Epithelial cell of esophagus (primary cell): ENCODE data around the gene ADK.

Experiments used
- DNase-seq: peaks from one replicate; pipeline ENCODE4 v3.0.0; 2010; ENCODE audit warnings: low read depth
- H3K4me3 ChIP-seq: 2 replicates; pipeline ENCODE4 v1.5.1; 2011; ENCODE audit warnings: mild to moderate bottlenecking, low read length, control low read depth
- TF ChIP-seq, protein P1 (sequence below): IDR thresholded peaks from 2 replicates; pipeline ENCODE4 v1.5.1; 2011; ENCODE audit warnings: low read depth, mild to moderate bottlenecking, low read length, control low read depth, inconsistent platforms; ENCODE audit not compliant: insufficient read depth; ENCODE audit errors: missing control alignments

Gene ADK

DNA sequence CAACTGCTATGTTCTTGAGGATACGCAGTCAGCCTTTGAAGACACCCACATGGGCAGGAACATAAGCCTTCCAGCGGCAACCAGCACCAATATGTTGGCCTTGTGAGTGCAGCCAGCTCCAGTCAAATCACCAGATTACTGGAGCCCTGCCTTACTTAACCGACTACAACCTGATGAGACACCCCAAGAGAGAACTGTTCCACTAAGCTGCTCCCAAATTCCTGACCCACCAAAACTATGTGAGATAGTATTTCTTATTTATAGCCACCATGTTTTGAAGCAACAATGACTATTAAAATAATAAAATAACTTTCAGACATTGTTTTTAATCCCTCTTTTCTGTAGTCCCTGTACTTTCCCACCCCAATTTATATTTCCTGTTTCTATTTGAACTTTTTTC is 179.6 kb downstream of the ADK start:
- no peak for DNase-seq
- TF ChIP-seq, protein P1, sequence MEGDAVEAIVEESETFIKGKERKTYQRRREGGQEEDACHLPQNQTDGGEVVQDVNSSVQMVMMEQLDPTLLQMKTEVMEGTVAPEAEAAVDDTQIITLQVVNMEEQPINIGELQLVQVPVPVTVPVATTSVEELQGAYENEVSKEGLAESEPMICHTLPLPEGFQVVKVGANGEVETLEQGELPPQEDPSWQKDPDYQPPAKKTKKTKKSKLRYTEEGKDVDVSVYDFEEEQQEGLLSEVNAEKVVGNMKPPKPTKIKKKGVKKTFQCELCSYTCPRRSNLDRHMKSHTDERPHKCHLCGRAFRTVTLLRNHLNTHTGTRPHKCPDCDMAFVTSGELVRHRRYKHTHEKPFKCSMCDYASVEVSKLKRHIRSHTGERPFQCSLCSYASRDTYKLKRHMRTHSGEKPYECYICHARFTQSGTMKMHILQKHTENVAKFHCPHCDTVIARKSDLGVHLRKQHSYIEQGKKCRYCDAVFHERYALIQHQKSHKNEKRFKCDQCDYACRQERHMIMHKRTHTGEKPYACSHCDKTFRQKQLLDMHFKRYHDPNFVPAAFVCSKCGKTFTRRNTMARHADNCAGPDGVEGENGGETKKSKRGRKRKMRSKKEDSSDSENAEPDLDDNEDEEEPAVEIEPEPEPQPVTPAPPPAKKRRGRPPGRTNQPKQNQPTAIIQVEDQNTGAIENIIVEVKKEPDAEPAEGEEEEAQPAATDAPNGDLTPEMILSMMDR = no peak
- no peak overlapping the region for H3K4me3 ChIP-seq

DNA sequence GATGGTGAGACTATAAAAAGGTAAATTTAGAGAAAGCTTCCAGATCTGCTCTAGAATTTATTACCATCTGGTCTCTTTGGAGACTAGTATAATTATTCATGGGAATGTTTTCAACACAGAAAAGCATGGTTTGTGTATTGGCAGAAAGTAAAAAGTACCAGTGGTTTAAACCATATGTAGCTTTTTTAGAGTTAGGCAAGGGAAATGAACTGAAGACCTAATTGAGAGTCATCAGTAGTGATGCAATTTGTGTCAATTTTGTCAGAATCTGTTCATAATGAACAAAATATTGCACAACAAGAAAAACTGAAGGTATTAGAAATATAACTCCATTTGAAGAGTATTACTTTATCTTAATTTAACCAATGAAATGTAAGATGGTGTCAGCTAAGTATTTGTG is 181.4 kb downstream of the ADK start:
- peak; percentile 10 for DNase-seq
- TF ChIP-seq, protein P1 = no peak
- no peak overlapping the region for H3K4me3 ChIP-seq

DNA sequence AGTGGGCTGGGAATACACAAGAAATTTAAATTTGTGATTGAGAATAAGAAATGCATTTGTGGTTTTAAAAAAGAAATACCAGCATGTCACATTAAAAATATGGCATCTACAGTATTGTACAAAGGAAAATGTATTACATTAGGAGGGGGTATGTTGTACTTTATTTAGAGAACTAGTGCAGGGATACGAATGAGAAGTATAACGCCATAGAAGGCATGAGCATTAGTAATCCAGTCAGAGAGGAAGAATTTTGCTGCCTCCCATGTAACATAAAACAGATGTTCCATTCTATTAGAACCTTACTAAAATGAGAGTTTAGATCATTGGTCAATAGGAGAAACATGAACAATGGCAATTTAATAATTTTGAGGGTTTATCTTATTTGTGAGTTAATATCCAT is 182.2 kb downstream of the ADK start:
- TF ChIP-seq, protein P1 = no peak
- no peak for DNase-seq

DNA sequence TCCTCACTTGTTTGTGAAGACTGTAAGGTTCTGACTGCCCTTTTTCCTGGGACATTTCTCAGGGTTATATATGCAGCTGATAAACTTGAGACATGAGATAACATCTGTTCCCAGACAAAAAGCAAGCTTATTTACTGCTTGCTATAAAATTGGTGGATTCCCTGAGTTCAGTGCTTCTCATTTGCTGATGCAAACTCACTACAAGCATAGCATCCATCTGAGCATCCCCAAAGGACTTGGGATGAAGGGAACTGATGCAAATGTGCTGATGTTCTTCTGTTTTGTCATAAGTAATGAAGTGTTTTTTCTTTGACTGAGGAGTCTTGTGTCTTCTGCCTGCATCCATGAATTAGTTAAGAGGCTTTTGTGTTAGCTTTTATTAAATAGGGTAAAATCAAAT is 183.2 kb downstream of the ADK start:
- TF ChIP-seq, protein P1 = no peak
- no peak for DNase-seq
- H3K4me3 ChIP-seq = no peak overlapping the region

More for the DNA sequence above, 182.2 kb downstream of the ADK start:
- H3K4me3 ChIP-seq = no peak overlapping the region

DNA sequence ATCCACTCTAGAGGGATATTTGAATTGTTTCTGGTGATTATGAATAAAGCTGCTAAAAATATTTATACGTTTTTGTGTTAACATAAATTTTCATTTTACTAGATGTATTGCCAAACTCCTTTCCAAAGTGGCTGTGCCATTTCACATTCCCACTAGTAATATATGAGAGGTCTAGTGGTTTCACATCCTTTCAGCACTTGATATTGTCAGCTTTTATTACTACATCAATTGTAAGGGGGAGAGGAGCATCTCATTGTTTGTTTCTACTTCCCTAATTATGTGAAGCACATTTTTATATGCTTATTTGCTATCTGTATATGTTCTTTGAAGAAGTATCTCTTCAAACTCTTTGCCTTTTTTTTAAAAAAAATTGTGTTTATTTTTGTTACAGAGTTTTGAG is 184.5 kb downstream of the ADK start:
- no peak for DNase-seq
- H3K4me3 ChIP-seq = no peak overlapping the region
- TF ChIP-seq, protein P1 = no peak

DNA sequence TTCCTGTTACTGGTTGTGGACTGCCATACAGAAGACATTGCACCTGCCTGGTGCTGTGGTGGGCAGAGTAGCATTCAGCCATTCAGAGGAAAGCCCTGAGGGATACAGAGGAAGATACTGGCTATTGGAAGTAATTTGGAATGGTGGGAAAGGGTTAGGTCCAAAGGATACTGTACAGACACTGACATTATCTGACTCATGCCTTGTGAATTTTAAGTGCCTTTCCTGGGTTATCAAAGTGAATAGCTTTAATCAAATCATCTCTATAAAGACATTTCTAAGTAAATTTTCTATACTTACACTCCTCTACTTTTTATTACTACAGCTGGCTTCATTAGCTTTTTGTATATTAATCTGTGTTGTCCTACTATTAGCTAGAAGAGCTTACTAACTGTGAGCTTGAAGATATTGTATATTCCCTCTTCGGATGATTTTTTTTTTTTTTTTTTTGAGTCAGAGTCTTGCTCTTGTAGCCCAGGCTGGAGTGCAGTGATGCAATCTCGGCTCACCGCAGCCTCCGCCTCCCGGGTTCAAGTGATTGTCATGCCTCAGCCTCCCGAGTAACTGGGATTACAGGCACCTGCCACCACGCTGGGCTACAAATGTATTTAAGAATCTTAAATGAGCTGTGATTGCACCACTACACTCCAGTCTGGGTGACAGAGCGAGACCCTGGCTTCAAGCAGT is 186.5 kb downstream of the ADK start:
- no peak for DNase-seq
- no peak overlapping the region for H3K4me3 ChIP-seq
- TF ChIP-seq, protein P1 = no peak

DNA sequence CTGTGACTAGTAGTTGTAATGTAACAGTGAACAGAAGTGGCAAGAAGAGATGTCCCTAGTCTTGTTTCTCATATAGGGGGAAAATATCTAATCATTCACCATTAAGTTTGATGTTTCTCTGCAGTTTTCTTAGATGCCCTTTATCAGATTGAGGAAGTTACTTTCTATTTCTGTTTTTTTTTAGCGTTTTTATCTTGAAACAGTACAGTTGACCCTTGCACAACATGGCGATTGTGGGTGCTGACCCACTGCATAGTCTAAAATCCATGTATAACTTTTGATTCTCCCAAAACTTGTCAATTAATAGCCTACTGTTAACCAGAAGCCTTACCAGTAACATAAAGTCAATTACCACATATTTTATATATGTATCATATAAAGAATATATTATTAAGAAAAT is 192.0 kb downstream of the ADK start:
- DNase-seq = no peak
- TF ChIP-seq, protein P1 = no peak
- no peak overlapping the region for H3K4me3 ChIP-seq
